ENCODE measurements around the gene RNF183.

The RNF183 gene, protein sequence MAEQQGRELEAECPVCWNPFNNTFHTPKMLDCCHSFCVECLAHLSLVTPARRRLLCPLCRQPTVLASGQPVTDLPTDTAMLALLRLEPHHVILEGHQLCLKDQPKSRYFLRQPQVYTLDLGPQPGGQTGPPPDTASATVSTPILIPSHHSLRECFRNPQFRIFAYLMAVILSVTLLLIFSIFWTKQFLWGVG

DNA sequence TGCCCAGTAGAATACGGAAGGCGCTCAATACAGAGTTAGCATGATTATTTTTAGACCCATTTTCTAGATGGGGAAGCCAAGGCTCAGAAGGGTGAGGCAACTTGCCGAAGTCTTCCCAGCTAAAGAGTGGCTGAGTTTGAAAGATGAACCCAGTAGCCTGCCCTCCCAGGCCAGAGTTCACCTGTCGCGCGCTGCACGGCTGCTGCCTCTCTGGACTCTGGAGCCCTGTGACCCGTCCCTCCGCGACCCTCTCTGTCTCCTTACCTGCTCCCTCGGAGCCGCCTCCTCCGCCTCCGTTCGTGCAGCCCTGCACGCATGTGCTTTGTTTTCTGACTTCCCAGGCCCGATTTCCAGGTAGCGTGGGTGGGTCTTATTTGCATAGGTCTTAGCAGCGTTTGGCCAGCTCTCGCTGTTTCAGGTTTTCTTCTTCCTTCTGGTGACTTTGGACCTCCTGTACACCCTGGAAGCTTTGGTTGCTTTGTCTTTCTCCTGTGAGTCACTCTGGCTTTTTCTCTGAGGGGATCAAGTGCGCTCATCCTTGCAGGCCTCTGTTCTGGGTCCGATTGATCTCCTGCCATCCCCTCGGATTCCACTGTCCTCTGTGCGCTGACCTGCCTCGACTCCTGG, at the start of gene RNF183:
RNF183 (minus strand) TSS at position 585 of the 627 bp plus-strand sequence. CDS start 5,192 bp downstream, outside the sequence.
- DNase-seq = no peak

DNA sequence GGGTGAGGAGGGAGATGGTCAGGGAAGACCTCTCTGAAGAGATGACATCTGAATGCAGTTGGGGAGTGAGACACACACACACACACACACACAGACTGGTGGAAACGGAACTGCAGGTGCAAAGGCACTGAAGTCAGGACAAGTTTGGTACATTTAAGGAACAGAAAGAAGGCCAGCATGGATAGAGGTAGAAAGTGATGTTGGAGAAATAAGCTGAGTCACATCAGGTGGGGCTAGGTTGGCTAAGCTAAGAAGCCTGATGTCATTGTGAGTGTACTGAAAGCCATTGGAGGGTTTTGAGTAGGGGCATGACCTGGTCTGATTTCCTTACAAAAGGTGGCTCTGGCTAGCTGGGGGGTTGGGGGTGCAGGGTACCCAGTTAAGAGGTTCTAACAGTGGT, 49.2 kb upstream of the RNF183 start:
- no peak for DNase-seq

DNA sequence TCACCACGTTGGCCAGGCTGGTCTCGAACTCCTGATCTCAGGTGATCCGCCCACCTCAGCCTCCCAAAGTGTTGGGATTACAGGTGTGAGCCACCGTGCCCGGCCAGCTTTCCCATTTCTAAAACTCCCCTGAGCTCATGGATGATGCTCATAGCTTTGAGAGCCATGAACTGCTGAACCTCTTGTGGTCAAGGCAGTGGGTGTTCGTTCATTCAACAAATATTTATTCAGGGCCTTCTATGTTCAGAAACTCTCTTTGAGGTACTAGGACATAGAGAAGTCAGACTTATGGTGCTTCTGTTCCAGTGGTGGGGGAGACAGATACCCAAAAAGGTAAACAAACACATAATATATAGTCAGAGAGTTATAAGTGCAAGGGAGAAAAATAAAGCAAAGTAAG, 48.8 kb upstream of the RNF183 start:
- DNase-seq = no peak

DNA sequence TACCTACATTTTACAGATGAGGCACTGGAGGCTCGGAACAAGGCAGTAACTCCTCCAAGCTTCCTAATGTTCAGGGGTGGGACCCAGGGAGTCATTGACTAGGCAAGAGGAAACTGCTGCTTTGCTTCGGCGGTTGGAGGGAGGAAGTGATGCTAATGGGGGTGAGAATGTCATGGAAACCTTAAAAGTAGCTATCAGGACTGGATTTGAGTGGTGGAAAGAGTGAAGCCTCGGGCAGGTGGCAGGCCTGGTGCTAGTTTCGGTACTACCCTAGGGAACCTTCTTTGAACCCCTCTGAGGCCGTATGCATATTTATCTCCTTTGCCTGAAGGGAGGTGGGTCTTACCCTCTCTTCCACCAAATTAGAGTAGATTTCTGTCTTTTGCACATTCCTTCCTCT, 47.8 kb upstream of the RNF183 start:
- DNase-seq = peak; percentile 59 to 63 (median 63)

DNA sequence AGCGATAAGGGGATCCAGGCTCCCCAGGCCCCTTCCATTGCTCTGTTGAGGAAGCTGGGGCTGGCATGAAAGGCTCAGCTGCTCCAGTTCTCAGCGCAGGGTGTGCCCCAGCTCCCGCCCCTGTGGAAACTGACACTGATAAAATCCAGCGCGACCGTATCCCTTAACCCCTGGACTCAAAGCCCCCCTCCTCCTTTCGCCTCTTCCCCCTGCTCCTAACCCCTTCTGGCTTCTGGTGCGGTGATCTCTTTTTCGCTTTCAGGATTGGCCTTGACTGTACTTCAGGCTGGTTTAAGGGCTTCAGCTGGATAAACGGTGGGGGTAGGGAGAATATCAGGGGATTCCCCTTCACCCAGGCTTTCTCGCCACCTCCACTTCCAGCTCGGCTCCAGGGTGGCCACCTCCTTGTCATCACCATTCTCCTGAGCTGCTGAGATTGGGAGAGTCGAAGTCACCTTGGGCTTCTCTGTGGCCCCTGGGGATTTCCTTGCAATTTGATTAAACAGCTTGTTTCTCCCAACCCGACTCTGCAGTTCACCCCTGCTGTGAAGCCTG, 47.0 kb upstream of the RNF183 start:
- peak in 1 of 3 donors; percentile 24 for DNase-seq

DNA sequence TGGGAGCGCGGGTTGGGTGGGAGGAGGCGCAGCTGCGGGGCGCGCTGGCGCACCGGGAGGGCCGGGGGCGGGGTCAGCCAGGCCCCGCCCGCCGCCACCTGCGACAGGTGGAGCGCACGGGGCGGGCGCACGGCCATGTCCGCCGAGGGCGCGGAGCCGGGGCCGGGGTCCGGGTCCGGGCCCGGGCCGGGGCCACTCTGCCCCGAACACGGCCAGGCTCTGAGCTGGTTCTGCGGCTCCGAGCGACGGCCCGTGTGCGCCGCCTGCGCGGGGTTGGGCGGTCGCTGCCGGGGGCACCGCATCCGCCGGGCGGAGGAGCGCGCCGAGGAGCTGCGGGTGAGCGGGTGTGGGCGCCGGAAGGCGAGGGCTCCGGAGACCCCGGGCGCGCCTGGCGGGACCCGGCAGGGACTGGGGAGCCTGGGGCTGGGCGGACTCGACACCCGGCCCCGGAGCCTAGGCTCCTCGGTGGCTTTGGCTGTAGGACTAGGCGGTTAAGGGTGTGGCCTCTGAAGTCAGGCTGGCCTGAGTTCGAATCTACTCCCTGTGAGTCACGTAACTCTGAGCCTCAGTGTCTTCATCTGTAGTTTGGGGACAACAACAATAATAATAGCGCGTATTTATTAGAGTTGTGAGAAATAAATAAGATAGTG, 46.4 kb upstream of the RNF183 start, which contains the start of gene BSPRY:
BSPRY (plus strand) TSS at position 97 of the 650 bp plus-strand sequence; CDS start at position 136, 39 bp downstream.
- DNase-seq = peak in 2 of 3 donors; percentile 22 to 43

DNA sequence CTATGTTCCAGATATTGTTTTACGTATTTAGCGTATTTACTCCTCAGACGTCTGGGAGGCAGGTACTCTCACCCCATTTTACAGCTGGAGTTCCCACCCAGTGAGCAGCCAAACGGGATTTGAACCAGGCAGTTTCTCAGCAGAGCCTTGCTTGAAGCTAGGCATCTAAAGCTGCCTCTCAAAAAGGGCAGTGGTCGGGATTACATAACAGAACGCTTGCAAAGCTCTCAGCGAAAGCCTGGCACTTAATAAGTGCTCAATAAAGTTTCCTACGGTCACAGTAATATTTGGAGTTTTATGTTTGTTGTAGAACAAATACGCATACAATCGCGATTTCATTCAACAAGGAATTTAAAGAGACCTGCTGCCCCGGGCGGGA, 45.9 kb upstream of the RNF183 start:
- no peak for DNase-seq

DNA sequence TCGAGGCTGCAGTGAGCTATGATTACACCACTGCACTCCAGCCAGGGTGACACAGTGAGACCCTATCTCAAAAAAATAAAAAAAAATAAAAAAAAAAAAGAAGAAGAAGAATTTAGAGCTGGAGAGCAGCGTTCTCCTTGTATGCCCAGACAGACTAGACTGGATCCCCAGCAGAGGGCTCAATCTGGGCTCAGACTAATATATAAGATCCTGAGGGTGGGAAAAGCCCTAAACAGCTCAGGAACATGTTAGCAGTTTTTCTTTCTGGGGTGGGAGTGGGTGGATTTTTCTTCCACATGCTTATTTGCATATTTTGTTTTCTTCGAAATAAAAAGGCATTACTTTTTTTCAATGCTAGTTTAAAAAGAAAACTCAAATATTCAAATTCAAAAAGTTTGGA, 45.3 kb upstream of the RNF183 start:
- DNase-seq = peak; percentile 39 to 62 (median 60)

DNA sequence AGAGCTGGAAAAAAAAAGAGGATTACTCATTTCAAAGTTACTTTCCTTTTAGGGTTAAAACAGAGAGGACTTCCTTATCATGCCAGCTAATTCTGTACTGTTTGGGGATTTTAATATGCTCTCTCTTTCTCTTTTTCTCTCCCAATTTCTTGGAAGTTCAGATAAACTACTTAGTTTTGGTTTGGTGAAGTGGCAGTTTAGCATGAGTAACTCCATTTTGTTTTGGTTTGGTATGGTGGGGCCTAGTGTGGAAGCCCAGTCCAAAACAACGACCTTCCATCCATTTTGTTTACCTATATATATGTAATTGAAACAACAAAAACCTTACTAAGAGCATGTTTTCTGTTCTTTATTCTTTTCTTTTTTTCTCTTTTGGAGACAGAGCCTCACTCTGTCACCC, 42.5 kb upstream of the RNF183 start:
- peak; percentile 5 to 69 (median 36) for DNase-seq

DNA sequence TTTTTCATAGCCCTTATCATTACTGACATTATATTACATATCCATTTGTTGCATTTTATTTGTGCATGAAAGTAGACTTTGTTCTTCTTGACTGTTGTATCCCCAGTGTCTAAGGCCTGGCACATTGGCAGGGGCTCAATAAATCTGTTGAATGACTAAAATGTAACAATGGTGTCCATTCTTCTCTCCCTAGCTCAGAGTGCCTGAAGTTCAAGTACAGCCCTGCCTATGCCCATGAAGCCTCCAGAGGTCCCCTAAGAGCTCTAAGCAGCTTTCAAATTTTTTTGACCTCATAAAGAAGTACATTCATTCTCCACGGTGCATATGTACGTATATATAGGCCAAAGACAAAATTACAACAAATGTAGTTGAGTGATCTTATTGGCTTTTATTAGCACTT, 42.0 kb upstream of the RNF183 start:
- no peak for DNase-seq

DNA sequence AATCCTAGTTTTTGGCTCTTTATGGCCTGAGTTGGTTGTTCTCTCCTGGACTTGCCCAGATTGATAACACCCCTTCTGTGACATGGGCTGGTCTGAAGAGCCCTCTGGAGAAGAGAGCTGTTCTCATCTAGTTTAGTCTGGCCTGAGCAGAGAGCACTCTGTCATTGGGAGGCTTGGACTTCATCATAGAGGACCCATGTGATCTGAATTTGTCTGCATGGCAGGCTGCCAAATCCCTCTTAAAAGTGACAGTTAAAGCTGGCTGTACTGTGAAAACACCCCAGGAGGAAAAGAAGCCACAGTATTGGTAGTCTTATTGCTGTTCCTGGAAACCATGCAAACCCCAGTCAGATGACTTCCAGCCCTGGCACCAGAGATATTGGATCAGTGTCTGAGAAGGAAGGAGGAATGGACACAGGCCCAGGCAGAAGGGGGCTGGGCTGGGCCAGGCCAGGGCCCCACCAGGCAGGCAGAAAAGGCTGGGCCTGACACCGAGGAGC, 40.6 kb upstream of the RNF183 start:
- DNase-seq = peak; percentile 65 to 74 (median 71)

DNA sequence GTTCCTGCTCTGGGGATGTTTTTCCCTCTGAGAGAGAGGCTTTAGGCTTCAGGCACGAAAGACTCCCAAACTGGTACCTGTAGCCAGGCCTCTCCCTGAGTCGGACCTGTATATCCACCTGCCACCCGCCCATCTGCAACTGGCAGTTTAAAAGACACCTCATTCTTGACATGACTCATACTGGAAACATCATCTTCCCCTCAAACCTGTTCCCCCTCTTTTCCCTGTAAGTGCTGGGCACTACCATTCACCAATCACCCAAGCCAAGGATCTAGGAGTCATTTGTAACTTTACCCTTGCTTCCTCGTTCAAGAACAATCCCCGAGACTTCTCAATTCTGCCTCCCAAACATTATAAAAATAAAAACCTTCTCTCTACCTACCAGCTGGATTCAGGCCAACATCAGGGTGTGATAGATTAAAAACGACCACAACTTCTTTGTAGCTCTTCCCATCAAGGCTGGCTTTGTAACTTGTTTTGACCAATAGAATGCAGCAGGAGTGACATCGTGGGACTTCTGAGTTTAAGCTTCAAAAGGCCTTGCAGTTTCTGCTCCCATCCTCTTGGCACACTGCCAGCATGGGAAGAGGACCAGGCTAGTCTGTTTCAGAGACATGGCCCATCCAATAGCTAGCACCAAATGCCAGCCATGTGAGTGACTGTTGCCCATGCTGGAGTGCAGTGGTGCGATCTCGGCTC, 38.7 kb upstream of the RNF183 start:
- DNase-seq = no peak

DNA sequence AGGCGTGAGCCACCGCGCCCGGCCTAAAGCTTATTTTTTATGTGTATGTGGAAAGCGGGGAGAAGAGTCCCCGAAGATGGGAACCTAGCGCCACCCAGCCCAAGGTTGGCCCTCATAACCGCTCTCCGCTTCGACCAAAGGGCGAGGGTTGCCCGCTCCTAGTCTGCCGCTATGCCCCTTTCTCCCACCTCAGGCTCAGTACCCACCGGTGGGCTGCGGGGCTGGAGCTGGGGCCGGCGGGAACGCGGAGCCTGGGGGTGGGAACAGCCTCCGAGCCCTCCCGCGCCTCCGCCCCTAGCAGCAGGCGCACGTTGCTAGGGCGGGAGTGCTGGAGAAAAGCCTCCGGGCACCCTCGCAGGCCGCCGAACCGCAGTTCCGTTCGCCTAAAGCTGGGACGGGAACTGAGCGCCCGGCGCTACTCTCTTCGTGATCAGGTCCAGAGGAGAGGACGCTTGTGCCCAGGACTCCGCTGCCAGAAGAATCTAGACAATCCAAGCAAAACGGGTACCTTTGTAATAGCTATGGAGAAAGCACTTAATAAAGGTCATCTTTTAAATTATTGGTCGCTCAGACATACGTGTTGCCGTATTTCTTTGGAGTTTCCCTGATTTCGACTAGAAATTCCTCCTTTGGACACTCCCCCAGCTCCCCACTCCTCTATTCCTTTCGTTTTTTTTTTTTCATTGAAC, 37.0 kb upstream of the RNF183 start, which contains the start of gene WDR31:
WDR31 (minus strand) TSS at position 265 of the 689 bp plus-strand sequence. CDS start 8,253 bp downstream, outside the sequence.
- DNase-seq = peak; percentile 84 to 93 (median 92)

DNA sequence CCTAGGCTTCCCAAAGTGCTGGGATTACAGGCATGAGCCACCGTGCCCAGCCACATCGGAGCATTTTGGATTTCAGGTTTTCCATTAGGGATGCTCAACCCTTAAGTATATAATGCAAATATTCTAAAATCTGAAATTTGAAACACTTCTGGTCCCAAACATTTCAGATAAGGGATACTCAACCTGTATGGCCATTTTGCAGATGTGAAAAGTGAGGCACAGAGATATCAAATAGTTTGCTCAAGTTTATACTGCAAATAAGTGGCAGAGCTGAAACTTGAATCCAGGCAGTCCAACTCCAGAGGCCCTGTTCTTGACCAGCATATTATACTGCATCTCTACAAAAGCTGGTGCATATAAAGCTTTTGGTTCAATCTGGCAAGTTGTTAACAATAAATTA, 34.5 kb upstream of the RNF183 start:
- no peak for DNase-seq

DNA sequence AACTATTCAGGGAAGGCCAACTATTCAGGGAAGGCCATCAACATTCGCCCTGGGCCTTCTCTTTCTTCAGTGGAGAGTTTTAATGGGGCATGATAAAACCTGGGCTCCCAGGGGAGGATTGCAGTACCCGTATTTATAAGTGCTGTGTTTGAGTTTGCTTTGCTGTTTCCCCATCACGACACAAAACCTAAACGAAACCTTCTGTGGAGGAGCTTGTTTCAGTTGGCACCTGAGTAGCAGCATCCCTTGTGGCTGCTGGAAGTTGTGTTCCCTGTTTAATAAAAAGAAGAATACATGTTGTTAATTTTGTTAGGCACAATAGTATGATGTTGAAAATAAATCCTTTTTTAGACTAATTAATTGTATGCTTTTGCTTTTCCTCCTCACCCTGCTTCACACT, 28.6 kb upstream of the RNF183 start:
- no peak for DNase-seq

DNA sequence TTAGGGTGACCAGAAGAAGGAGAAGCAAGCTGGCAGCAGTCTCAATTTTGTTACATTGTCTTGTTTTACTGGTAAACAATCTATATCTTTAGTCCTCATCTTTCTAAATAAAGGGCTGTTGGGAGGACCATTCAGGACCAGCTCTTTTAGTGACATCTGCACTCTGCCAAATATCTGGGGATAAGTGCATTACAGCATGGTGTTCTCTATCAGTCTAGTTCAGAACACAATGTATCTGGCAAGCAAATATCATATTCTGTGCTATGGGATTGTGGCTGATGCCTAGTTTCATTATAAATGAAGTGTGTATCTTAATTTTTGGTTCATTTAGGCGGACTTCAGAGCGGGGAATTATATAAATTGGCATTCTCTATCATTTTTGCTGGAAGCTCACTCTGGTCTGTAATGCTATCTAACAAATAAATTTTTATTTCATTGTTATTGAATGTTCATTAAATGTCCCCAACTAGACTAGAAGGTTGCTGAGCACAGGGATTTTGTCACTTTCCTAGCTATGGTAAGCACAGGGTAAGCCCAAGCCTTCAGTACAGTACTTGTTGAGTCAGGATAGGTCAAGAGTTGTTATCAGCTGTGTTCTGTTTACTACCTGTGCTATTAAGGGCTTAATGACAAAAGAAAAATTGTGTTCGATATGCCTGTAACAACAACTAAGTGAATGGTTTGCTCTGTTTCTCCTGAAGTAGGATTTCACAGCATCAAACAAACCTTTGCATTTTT, 25.0 kb upstream of the RNF183 start:
- no peak for DNase-seq

DNA sequence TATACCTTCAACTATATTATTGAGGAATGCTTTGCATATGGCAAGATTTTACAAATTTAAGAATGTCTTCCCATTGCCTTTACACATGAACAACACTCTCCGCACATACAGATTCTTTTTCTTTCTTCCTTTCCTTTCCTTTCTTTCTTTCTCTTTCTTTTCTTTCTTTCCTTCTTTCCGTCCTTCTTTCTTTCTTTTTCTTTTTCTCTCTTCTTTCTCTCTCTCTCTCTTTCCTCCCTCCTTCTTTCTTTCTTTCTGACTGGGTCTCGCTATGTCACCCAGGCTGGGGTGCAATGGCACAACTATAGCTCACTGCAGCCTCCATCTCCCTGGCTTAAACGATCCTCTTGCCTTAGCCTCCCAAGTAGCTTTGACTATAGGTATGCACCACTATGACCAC, 23.1 kb upstream of the RNF183 start:
- DNase-seq = no peak

DNA sequence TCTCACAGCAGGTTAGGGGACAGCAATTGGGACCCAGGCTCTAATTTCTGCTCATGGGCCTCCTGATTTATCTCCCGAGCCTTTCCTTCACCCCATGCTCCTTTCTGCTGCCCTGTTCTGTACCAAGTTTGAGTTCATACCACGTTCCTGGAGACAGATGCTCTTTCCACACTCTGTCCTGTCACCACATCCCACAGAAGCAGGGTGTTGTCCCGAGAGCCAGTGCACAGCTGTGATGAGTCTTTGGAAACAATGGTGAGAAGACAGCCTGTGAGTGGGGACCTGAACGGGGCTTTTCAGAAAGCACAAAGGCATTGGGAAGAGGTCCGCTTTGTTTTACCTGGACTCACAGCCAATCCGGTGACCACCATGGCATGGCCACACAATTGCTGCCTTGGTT, 19.5 kb upstream of the RNF183 start:
- no peak for DNase-seq

DNA sequence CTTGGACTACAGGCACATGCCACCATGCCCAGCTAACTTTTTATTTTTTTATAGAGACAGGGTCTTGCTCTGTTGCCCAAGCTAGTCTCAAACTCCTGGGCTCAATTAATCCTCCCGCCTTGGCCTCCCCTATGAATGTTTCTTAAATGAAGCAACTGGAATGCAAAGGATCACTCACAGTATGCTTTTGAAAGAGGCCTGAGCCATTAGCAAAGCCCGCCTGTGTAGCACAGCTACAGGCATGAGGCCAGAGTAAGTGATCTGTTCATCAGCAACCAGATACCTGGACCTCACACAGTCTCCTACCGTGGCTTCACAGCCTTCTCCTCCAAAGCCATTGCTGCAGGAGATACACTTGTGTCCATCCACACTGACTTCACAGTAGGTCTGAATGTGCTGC, 16.9 kb upstream of the RNF183 start:
- DNase-seq = no peak

DNA sequence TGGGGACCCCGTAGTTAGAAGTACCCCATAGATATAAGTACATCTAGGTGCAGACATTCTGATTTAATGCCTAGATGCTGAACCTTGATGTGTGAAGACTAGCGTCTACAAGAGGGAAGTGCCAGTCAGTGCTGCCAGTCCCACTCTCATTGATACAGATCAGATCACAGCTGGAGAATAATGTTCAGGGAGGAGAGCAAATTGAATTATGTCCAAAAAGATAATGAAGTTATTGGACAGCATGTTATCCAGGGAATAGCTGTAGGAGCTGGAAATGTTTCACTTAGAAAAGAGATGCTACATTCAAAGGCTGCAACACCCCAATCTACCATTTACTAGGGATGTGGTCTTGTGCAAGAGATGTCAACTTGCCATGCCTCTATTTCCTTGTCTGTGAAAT, 15.9 kb upstream of the RNF183 start:
- DNase-seq = no peak

DNA sequence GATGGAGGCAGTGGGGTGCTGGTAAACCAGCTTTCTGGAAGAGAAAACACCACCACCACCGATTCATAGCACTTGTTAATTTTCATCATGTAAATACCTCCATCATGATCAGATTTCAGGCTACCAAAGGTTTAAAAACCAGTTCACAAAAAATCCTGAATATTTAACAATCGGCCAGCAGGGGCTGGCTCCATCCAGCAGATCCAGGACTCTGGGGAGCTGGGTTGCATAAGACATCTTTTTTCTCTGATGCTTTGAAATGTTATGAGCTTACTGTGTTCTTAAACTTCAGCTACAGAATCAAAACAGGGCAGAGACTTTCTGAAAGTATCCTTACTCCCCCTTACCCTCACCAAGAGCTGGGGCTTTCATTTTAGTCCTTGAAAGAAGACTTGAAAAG, 14.6 kb upstream of the RNF183 start:
- DNase-seq = no peak

DNA sequence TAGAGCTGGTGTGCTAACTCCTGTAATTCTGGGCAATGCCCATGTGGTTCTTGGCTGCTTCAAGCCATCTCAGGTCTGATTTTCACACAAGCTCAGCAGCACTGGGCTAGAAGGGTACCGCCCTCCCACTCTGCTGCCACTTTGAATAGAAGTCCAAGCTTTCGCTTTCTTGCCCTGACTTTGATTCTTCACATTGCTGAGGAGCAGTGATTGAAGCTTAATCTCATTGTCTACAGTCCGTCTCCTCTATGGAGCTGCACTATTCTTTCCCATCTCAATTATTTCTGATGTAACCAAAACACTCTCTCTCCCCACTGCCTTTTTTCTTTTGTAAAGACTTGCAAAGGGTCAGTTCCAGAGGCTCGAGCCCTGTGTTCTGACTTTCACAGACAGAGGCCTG, 12.9 kb upstream of the RNF183 start:
- no peak for DNase-seq
